Activated naive CD4-positive, alpha-beta T cell treated with anti-CD3 and anti-CD28 coated beads, Interleukin-2, amount 50 U/mL, for 16 hours (primary cell): Measurements from ENCODE around the gene SRSF12.
"Not testable (repeated sequence)": the region's sequence is repeated elsewhere in the genome, so short reads cannot be mapped to it uniquely, and the experiment has no call there.

Experiments used
- DNase-seq: peaks from one replicate; pipeline ENCODE4 v3.0.0-alpha.2; 2020

SRSF12 gene

DNA sequence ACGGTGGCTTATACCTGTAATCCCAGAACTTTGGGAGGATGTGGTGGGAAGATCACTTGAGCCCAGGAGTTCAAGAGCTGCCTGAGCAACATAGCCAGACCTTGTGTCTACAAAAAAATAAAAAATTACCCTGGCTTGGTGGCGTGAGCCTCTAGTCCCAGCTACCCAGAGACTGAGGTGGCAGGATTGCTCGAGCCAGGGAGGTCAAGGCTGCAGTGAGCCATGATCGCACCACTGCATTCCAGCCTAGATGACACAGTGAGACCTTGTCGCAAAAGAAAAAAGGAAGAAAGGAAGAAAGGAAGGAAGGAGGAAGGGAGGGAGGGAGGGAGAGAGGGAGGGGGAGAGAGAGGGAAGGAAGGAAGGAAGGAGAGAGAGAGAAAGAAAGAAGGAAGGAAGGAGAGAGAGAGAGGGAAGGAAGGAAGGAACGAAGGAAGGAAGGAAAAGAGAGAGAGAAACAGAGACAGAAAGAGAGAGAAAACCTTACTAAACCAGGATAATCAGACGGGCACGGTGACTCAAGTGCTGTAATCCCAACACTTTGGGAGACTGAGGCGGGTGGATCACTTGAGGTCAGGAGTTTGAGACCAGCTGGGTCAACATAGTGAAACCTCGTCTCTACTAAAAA lies 48.2 kb downstream of the SRSF12 start:
- no peak for DNase-seq

DNA sequence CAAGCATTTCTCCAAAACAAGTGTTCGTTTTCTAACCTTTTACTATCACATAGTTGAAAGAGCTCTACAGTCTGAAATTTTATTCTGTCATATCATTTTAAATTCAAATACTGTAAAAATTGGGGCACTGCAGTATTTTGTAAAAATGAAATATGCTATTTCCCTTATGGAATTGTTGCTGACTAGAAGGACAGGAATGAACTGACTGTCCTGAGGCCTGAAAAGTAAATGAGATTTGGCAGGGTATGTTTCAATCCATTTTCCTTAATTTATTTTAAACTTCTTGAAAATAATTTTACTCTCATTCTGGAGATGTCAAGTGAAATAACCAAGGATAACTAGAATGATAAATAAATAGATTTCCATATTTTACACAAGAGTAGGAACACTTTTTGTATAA lies 49.2 kb downstream of the SRSF12 start:
- no peak for DNase-seq

DNA sequence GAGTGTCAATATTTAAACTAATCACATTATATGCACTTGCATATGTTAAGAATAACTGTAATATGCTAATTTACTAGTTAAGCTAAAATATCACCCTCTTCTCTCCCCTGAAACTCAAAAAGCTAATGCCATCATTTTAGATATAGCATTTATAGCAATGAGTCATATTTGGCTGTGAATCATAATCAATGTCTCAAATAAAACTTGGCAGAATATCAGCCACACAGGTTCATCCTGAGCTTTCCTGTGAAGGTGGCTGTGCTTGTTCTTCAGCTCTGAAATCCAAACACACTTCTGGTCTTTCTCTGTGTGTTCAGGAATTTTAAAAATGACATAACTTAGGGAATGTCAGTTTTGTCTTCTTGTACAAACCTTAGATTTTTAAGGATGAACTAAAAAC lies 50.1 kb downstream of the SRSF12 start:
- no peak for DNase-seq

DNA sequence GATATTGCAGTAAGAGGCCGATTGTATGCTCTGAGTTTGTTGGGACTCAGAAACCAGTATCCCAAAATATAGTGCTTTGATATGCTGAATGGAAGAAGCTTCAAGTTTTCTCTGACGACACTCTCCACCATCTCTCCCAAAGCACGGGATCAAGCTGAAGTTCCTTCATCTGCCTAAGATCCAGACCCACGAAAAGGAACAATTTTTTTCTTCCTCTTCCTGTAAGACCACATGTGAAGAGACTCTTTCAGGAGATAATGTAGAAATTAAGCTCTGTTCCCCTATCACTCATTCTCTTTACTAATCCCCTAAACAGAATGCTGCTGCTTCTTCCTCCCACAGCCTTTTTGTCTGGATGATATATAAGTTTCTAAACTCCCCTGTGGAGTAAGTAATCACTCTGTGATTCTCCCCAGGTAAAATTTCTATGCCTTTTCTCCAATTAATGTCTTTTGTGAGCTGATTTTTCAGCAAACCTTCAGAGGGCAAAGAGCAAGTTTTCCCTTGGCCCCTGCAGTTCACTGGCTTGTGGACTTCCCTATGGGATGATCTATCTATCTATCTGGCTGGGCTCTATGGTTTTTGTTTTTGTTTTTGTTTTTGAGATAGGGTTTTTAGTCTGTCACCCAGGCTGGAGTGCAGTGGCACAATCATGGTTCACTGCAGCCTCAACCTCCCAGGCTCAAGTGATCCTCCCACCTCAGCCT lies 50.8 kb downstream of the SRSF12 start:
- DNase-seq: no peak

DNA sequence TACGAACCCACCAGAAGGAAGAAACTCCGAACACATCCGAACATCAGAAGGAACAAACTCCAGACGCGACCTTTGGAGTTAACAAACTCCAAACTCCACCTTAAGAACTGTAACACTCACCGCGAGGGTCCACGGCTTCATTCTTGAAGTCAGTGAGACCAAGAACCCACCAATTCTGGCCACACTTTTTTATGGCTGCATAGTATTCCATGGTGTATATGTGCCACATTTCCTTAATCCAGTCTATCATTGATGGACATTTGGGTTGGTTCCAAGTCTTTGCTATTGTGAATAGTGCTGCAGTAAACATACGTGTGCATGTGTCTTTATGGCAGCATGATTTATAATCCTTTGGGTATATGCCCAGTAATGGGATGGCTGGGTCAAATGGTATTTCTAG lies 51.8 kb downstream of the SRSF12 start:
- DNase-seq: not testable (repeated sequence)

DNA sequence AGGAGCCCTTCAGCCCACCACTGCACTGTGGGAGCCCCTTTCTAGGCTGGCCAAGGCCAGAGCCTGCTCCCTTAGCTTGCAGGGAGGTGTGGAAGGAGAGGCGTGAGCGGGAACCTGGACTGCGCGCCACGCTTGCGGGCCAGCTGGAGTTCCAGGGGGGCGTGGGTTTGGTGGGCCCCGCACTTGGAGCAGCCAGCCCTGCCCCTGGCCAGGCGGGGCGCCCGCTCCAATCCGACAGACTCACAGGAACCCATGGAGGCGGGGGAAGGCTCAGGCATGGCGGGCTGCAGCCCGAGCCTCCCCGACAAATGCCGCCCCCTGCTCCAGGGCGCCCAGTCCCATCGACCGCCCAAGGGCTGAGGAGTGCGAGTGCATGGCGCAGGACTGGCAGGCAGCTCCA lies 52.9 kb downstream of the SRSF12 start:
- not testable (repeated sequence) for DNase-seq

DNA sequence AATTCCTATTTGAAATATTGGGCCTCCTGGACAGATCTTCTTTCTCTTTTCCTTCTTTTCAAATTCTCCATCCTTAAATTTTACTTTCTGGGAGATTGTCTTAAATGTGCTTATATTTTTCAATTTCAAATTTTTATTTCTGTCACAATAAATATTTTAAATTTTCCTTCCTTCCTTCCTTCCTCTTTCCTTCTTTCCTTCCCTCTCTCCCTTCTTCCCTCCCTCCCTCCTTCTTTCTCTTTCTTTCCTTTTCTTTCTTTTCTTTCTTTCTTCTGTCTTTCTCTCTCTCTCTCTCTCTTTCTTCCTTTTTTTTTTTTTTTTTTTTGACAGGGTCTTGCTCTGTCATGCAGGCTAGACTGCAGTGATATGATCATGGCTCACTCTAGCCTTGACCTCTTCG lies 54.0 kb downstream of the SRSF12 start:
- DNase-seq: no peak

DNA sequence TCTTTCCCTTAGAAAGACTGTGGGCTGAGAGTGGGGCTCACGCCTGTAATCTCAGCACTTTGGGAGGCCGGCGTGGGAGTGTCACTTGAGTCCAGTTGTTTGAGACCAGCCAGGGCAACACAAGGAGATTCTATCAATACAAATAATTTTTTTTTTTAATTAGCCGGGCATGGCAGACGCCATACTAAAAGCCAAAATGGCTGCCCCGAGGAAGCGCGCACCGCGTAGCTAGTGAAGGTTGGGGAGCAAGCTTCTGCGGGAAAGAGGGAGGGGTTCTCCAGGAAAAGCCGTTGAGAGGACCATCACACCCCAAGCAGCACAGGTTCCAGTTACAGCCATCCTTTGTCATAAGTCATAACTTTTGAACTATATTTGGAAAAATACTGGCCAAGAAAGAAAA lies 58.6 kb downstream of the SRSF12 start:
- DNase-seq: no peak

DNA sequence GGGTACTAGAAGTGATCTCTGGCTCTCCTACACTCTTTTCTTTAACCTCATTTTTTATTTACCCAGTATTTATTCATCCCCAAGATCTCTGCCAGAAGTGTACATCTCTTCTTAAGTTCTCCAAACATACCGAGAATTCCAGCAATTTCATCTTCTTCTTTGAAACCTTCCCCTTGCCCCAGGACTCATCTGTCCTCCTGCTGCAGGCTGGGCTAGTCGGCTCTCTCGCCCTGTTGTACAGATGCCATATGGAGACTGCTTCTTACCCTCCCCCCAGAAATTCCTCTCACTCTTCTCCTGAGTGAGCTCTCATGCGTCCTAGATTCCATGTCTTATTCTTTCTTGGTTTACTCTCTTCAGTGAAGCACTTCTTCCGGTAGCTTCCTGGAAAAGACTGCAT lies 59.2 kb downstream of the SRSF12 start:
- no peak for DNase-seq

DNA sequence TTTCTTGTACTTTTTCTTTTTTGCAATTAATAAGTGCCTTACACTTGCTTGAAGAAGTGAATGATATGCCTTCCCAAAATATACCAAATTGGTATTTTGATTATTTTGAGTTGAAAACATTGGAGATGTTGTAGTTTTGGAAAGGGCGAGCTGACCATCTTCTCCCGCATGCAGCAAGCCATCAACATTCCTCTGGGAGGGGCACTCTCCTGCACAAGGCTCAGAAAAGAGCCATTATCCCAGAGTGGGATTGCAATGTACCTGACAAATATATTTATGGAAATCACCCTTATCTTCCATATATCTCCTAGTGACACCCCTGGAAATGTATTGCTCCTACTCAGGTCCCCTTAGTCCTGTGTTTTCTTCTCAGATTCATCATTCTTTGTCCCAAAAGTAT lies 60.1 kb downstream of the SRSF12 start:
- DNase-seq: no peak

DNA sequence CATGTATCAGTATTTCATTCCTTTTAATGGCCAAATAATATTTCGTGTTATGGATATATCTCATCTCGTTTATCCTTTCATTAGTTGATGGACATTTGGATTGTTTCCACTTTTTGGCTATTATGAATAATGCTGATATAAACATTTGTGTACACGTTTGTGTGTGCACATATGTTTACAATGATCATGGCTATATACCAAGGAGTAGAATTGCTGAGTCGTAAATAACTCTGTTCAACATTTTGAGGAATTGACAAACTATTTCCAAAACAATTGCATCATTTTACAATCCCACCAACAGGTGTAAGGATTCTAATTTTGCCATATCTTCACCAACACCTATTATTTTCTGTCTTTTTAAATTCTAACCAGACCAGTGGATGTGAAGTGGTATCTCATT lies 63.7 kb downstream of the SRSF12 start:
- no peak for DNase-seq

DNA sequence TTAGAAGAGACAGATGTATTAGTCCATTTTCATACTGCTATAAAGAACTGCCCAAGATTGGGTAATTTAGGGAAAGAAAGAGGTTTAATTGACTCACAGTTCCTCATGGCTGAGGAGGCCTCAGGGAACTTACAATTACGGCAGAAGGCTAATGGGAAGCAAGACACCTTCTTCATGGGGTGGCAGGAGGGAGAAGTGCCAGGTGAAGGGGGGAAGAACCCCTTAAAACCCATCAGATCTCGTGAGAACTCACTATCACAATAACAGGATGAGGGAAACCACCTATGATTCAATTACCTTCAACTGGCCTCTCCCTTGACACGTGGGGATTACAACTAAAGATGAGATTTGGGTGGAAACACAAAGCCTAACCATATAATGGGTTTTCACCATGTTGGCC lies 66.2 kb downstream of the SRSF12 start:
- no peak for DNase-seq

DNA sequence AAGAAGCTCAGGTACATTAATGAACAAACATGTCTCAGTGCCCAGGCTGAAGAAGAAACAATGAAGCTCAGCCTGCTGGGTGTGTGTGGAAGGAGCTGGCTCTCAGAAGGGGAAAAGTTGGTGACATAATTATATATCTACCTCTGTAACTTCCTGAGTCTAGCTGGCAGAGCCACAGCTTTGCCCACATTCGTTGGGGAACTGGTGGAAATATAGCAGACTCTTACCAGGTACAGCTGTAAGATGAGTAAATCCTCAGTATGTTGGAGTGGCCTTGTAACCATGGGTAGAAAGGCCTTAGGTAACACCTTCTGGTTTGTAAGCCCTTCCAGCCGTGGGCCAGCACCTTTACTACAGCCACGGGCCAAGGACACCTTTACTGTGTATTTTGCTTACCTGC lies 67.2 kb downstream of the SRSF12 start:
- DNase-seq: no peak

DNA sequence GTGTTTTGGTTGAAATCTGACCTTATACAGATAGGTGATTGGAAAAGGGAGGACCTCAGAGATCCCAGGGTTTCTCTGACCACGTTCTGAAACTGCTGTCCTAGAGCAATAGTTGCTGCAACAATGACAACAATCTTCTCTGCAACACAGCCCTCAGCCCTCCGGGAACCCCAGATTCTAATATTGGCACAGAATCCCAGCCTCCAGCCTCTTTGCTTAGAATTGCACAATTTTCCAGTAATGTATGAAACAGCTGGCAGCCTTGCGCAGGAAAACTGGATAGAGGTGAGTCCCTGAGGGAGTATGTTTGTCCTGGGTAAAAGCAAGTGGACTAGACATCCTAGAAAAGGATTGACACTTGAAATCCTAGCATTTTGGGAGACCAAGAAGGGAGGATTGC lies 67.7 kb downstream of the SRSF12 start:
- no peak for DNase-seq

DNA sequence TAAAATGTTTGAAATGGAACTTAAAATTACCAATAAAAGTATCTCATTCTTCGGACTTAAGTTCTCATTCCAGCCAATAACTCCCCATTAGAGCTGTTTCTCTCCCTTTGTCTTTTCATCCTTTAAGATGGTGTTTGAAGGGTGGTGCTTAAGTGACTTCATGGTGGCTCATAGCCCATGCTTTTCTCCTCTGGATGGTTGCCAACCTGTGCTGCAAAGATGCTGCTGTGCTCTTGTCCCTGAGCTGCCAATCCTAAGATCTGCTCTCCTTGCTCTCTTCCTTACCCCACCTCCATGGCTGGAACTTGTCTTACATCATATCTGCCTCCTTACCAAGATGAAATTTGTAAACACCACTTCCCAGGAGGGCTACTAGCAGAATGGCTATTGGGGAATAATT lies 68.9 kb downstream of the SRSF12 start:
- no peak for DNase-seq

DNA sequence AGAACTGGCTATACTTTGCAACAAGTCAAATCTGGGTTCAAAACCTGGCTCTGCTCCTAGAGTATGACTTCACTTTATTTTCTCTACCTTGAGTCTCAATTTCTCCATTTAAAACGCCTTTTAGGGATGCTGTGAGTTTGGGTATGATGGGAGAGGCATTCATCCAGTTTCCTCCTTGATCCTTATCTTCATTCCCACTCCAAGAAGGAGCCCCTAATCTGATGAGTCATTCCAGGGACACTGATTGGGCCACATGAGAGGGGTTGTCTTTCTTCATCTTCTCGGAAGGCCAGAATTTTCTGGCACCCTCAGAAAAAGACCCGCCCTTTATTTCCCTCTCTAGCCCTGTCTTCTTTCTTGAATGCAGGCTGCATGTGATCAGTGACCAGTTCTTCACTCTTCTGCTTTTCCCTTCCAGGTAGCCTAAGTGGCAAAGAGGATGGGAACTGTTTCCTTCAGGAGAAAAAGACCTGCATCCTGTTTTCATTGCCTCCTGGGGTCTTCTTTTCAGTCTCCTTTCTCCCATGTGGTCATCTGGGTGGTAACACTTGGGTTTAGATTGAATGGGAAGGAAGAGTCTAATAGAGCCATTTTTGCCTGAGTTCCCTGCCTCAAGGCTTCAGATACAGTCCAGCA lies 69.5 kb downstream of the SRSF12 start:
- no peak for DNase-seq

DNA sequence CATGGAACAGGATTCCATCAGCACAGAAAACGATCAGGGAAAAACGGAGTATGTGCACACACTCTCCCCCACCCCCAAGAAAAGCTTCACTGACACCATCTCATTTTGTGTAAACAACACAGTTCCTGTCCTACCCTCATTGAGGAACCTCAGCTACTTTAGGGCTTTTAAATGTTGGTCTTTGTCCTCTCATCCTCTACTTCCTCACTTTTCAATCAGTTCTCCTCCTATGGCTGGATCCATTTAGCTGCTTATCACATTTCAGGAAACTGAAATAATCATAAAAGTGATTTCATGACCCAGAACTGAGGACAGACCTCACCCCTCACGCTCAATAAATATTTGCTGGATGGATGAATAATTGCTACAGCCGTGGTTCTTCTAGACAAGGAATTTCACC lies 70.4 kb downstream of the SRSF12 start:
- DNase-seq: no peak
